Measurements from ENCODE around the gene GTPBP1. TPM values are rescaled to one million over a fixed set of nuclear protein-coding genes. Genes with fewer than 3 reads are reported as not detected.

The GTPBP1 gene
- total and polyA plus RNA-seq, 2 of the 4 experiments (the other 2 are of a cell fraction), result 12.4 to 29.5 TPM

- Histone ChIP-seq H2BK120ac (ENCODE audit: low read depth, low read length) (no peak overlapping the region), H3K9me1 (ENCODE audit: insufficient read depth, low read length) (peaks cover 32% of the 10 kb centered on the region), H3K23ac (ENCODE audit: low read depth, low read length) (no peak overlapping the region), H3K14ac (replicated peaks; ENCODE audit: low read depth, low read length) (no peak overlapping the region), H3K56ac (ENCODE audit: extremely low read depth, insufficient read depth, low read length) (no peak overlapping the region), H2BK15ac (ENCODE audit: low read depth, low read length) (no peak overlapping the region), H3K27me3 (ENCODE audit: control insufficient read depth, insufficient read depth, low read length) (no peaks in the 10 kb centered on the region), H2BK5ac (ENCODE audit: low read depth, low read length, poor library complexity, severe bottlenecking) (no peak overlapping the region), H3K18ac (ENCODE audit: low read depth, low read length) (no peak overlapping the region), H3K9me3 (ENCODE audit: control insufficient read depth, insufficient read depth, low read length) (no peaks in the 10 kb centered on the region), H2AK9ac (replicated peaks; ENCODE audit: low read depth, low read length, poor library complexity) (no peak overlapping the region), H4K8ac (ENCODE audit: low read depth in 2 of 2, low read length in 2 of 2) (no peak overlapping the region), H3K79me1 (ENCODE audit: low read depth in 1 of 2, low read length in 2 of 2) (peaks cover 43 to 87% of the 10 kb centered on the region in 2 experiments), H3K4ac (ENCODE audit: low read depth, low read length) (no peak overlapping the region), H3K4me2 (ENCODE audit: low read depth, low read length) (no peak overlapping the region), H2AK5ac (ENCODE audit: low read depth, low read length) (no peak overlapping the region), H3K36me3 (ENCODE audit: control insufficient read depth, insufficient read depth, low read length) (peaks cover 22% of the 10 kb centered on the region), H2AFZ (replicated peaks; ENCODE audit: low read length, poor library complexity) (no peak overlapping the region), H4K5ac (ENCODE audit: low read depth, low read length) (no peak overlapping the region), H4K20me1 (ENCODE audit: insufficient read depth, low read length) (peaks cover 65% of the 10 kb centered on the region), H4K91ac (ENCODE audit: insufficient read depth, low read depth, low read length) (no peak overlapping the region), H3K9ac (ENCODE audit: low read depth, low read length) (no peak overlapping the region), H3K4me1 (ENCODE audit: control insufficient read depth, insufficient read depth, low read length) (peaks cover 4% of the 10 kb centered on the region), H2BK20ac (ENCODE audit: low read depth, low read length) (no peak overlapping the region), H3K27ac (ENCODE audit: insufficient read depth, low read length) (no peak overlapping the region), H3K4me3 (ENCODE audit: insufficient read depth, low read depth, low read length) (no peak overlapping the region)
- ChIA-PET POLR2A (ENCODE audit: unreplicated experiment) (no interaction called here), CTCF (interaction anchor here (1.3 kb wide), 1 partner anchor 53 kb away, joined by 3 read pairs; no protein-coding TSS in a partner anchor)
- WGBS, 2 experiments (ENCODE audit: extremely low coverage in 2 of 2, insufficient read length in 1 of 2), result 98% methylated on average over 8 of the region's 15 CpGs; no CpG with 5 or more reads in 1 of the 2 experiments
- in situ Hi-C loops (cut with MboI; ENCODE audit: low sequenced_read_pairs) (no loop called here), intact Hi-C loops (cut with micrococcal nuclease) (no loop called here), dilution Hi-C loops (cut with HindIII; ENCODE audit: low sequenced_read_pairs, unreplicated experiment) (no loop called here)
- TF ChIP-seq FOS (IDR thresholded peaks at IDR 0.05; ENCODE audit: low read depth, low read length), result no peak
- TF ChIP-seq RFX5 (IDR thresholded peaks at IDR 0.05; ENCODE audit: low read depth, low read length), result no peak
- TF ChIP-seq MAFK (IDR thresholded peaks at IDR 0.05; ENCODE audit: low read depth, low read length), result no peak
- no peak for TF ChIP-seq POLR2A (IDR thresholded peaks at IDR 0.05; ENCODE audit: low read depth, low read length)
- no peak for TF ChIP-seq CHD1 (IDR thresholded peaks at IDR 0.05; ENCODE audit: low read depth, low read length)
- TF ChIP-seq CEBPB (IDR thresholded peaks at IDR 0.05; ENCODE audit: low read depth, low read length), result no peak
- no peak for TF ChIP-seq SMC3 (IDR thresholded peaks at IDR 0.05; ENCODE audit: low read depth, low read length)
- no peak for TF ChIP-seq NFE2L2 (IDR thresholded peaks at IDR 0.05; ENCODE audit: low read depth, low read length)
- TF ChIP-seq, protein P1, sequence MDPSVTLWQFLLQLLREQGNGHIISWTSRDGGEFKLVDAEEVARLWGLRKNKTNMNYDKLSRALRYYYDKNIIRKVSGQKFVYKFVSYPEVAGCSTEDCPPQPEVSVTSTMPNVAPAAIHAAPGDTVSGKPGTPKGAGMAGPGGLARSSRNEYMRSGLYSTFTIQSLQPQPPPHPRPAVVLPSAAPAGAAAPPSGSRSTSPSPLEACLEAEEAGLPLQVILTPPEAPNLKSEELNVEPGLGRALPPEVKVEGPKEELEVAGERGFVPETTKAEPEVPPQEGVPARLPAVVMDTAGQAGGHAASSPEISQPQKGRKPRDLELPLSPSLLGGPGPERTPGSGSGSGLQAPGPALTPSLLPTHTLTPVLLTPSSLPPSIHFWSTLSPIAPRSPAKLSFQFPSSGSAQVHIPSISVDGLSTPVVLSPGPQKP (IDR thresholded peaks at IDR 0.05; ENCODE audit: borderline replicate concordance, low read depth, low read length), result no peak
- no peak for TF ChIP-seq MXI1 (IDR thresholded peaks at IDR 0.05; ENCODE audit: borderline replicate concordance, low read depth, low read length)
- no peak for TF ChIP-seq RCOR1 (IDR thresholded peaks at IDR 0.05; ENCODE audit: insufficient replicate concordance, low read length)
- TF ChIP-seq, protein P2, sequence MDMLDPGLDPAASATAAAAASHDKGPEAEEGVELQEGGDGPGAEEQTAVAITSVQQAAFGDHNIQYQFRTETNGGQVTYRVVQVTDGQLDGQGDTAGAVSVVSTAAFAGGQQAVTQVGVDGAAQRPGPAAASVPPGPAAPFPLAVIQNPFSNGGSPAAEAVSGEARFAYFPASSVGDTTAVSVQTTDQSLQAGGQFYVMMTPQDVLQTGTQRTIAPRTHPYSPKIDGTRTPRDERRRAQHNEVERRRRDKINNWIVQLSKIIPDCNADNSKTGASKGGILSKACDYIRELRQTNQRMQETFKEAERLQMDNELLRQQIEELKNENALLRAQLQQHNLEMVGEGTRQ (IDR thresholded peaks at IDR 0.05; ENCODE audit: low read depth, low read length), result no peak
- ATAC-seq (ENCODE audit: low read depth), result no peak
- BruUV-seq (replicated peaks), result no TSS peak
- DNase-seq, result no peak
Measured at GRCh38 chr22:38715852-38716251, 10.1 kb downstream of the GTPBP1 start.

Measured in IMR-90 (cell line).